HG03460 (cell line): ENCODE results near the gene ZBTB20.

ENCODE experiments used
- ATAC-seq: cut with Tn5 transposase; IDR thresholded peaks from one replicate; pipeline ENCODE4 v1.9.1; 2021; ENCODE audit not compliant: unreplicated experiment

Gene ZBTB20

GRCh38 chr3:114595522-114596028 lies 551.5 kb downstream of the ZBTB20 start:
- ATAC-seq: no peak

DNA sequence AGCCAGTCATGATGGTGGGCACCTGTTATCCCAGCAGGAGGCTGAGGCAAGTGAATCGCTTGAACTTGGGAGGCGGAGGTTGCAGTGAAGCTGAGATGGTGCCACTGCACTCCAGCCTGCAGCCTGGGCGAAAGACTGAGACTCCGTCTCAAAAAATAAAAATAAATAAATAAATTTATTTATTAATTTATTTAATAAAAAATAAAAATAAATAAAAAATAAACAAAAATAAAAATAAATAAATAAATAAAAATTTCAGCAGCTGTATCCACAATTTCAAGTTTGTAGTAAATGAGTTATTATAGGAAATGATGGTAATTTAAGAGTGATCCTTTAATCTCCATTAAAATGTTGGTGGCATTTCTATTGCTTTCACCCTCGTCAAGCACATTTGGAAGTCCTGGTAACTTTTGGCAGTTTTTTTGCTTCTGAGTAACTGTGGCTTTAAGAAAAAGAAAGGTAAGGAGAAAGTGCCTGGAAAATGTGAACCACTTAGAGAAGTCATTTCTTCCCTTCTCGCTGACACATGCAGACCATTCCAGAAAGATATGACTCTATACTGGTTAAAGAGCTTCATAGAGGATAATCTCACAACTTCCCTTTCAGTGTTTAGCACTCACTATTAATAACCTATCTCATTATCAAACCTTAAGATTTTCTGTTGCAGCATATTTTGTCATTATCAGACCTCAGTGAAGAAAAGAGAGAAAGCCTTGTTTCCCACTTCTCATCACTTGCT lies 556.6 kb downstream of the ZBTB20 start:
- no peak for ATAC-seq

DNA sequence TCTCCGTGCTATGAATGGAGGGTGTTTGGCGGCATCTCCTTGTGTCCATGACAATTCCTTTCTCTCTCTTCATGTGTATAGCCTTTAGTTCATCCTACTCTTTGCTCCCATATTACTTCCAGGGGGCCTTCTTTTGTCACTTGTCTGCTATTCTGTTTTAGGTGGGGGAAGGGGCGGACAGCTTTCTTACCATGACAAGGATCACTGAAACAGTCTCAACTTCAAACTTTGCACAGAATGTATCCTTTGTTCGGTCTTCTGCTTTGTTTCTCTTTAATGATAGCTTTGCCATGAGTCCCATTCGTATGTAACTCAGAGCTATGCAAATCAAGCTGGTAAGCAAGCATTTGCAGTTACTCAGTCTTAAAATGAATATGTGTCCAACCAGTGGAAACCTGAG lies 559.1 kb downstream of the ZBTB20 start:
- no peak for ATAC-seq

DNA sequence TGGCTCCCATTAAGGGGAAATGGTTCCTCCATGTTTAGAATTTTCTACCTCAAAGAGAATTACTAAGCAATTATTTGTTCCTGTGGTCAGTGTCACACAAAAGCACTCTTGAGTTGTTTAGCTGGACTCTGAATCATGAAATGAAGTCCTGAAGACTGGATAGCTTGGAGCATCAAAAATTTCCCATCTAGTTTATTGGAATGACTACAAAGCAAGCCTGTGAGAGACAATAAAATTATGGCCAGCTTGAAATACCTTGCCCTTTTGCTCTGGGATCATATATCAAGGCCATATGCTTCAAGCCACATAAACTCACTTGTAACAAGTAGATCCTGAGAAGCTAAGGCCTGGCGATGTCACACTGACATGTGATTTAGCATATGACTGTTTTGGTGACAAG lies 561.0 kb downstream of the ZBTB20 start:
- ATAC-seq: no peak

- ATAC-seq: no peak
Observed at GRCh38 chr3:114585687-114586086, 561.4 kb downstream of the ZBTB20 start.

- ATAC-seq: no peak
Observed at GRCh38 chr3:114584734-114585371, 562.2 kb downstream of the ZBTB20 start.

DNA sequence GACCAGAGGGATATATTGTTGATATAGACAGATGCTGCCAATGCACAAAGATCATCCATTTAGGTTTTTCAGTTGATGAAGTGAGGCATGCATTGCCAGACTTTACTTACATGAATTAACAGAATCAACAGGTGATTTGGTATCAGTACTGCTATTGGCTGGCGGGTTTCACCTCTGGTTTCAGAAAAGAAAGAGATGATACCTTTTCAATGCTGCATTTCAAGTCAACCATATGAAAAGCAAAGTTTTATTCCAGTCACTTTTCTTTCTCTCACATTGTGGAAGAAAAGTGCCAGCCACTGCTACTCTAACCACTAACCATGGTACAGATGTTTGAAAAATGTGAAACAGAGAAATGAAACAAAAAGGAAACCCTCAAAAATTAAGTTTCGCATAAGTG lies 564.2 kb downstream of the ZBTB20 start:
- peak; percentile 87 for ATAC-seq

DNA sequence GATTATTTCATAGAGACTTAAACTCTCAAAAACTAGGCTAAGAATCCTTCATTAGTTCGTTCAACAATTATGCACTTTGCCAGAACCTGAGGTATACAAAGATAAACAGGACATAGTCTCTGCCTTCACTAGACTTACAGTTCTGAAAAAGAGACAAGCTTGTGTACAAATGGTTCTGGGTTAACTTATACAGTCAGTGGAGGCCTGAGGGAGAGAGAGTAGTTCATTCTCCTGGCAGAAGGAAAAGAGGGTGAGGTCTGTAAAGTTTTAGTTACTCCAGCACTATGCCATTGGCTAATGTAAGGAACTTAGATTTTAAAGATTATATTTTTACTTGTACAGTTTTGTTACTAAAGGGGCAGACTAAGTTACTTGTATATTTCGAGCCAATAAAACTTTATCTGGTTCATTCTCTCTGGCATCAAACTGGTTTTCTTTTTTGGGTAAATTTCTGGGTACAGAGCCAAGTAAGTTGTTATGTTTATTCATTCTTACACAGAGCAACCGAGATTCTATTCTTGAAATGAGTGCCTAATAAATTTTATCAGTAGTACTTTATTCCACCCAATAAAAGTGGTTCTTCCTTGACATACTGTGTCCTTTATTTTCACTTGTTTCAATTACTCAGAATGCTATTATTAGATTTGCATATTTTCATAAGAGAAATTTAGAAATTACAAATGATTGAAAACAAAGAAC lies 574.6 kb downstream of the ZBTB20 start:
- ATAC-seq: no peak

DNA sequence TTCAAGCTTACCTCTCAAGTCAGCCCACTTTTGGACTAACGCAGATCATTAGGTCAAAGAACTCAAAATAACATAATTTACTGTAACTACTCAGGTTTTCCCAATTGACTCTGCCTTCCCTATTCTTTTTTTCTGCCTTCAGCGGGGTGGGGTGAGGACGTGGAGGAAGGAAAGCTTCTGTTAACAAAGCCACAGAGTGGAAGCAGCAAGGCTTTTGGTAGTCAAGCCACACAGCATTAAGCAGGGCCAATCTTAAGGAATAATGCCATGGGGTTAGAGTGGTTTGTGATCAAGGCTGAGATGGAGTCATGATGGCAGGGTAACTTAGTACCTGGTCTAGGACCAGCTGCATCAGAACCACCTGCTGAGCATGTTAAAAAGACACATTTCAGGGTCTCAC lies 575.7 kb downstream of the ZBTB20 start:
- no peak for ATAC-seq

- ATAC-seq: no peak
Observed at GRCh38 chr3:114569186-114569585, 577.9 kb downstream of the ZBTB20 start.

GRCh38 chr3:114567771-114568170 lies 579.3 kb downstream of the ZBTB20 start:
- no peak for ATAC-seq

- no peak for ATAC-seq
Observed at GRCh38 chr3:114566767-114567166, 580.3 kb downstream of the ZBTB20 start.

DNA sequence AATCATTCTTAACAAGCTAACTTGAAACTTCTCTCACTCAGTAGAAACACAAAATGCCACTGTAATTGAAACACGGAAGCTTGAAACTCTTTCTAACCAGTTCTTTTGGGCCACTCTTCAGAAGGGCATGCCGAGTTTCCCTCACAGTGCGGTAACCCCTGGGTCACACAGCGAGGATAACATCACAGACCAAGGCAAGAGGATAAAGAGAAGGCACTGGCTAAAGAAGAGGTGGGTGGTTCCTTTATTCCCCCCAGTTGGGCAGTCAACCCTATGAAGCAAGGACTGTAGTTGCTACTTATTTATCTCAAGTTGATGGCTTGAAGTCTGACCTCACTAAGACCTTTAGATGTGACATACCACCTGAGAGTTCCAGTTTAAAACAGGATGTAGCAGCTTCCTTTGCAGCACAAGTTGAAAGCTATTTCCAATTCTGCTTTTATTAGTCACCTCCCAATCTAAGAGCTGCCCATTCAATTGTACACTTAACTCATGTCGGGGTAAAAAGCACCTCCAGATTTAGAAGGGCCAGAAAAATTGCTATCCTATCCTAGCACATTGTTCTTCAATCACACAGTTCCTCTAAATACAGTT lies 580.8 kb downstream of the ZBTB20 start:
- ATAC-seq: no peak

- no peak for ATAC-seq
Observed at GRCh38 chr3:114565216-114565615, 581.9 kb downstream of the ZBTB20 start.

DNA sequence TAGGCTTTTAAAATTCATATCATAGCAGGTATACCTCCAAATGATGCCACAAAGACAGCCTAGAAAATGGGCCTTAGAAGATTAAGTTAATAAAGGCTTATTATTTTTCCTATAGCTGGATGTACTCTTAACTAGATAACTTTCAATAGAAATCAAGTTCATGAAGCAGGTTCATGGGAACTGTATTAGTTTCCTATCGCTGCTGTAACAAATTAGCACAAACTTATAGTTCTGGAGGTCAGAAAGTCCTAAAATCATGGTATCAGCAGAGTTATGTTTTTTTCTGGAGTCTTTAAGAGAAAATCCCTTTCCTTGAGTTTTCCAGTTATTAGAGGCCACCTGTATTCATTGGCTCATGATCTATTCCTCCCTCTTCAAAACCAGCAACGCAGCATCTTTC lies 583.4 kb downstream of the ZBTB20 start:
- no peak for ATAC-seq

- ATAC-seq: no peak
Observed at GRCh38 chr3:114562557-114562956, 584.5 kb downstream of the ZBTB20 start.

DNA sequence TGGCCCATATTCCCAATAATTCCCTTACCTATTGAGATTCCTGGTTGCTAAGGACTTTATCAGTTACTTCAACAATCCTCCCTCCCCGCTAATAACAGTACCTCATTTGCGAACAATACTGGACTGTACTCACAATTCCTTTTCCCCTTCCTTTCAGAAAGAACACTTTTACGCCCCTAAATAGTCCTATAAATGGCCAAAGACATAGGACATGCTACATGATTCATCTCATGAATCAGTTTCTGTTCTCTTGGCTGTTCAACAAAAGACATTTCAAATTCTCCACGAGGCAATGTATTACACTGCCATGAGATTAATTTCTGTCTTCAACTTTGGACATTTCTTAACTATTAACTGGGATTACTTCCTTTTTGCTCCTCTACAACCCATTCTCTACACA lies 588.8 kb downstream of the ZBTB20 start:
- ATAC-seq: no peak

DNA sequence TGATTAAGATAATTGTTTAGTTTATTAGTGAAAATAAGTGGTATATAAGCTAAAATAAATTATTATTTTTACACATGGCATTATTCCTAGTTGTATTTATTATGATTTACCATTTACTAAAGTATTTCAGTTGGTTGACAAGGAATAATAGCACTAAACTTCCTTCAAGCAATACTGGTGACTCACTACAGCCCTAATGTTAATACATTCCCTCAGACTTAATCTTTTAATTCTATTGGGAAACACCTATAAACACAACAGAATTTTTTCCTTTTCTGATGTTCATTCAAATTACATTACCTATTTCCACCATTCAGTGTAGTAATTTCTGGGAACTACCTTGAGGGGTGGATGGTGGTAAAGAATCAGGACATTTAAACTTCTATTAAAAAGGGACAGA lies 589.3 kb downstream of the ZBTB20 start:
- no peak for ATAC-seq

- no peak for ATAC-seq
Observed at GRCh38 chr3:114556657-114557213, 590.4 kb downstream of the ZBTB20 start.

DNA sequence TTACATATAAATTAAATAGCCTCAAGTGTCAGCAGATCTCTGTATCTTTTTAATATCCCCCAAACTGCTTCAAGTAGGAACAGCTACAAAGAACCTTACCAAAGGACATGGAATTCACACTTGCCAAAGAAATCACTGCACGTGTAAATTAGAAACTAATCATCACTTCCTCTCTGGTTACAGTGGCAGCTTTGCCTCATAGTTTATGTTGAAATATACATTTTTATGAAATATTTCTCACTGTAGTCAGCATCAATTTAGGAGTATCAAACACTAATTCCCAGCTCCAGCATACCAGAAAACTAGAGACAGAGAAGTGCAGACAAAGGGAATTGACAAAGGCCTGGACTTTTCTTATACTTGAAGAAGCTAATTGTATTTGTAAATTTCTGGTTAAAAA lies 592.4 kb downstream of the ZBTB20 start:
- ATAC-seq: no peak

GRCh38 chr3:114553949-114554593 lies 593.0 kb downstream of the ZBTB20 start:
- no peak for ATAC-seq
